ENCODE results near the gene ACD.

- TF ChIP-seq CTCF (IDR thresholded peaks at IDR 0.05; ENCODE audit: low read depth, low read length) (no peak), EZH2phosphoT487 (IDR thresholded peaks at IDR 0.05; ENCODE audit: low read depth) (no peak)
Measured at GRCh38 chr16:67647111-67647651, 12.9 kb downstream of the ACD start.
